ENCODE measurements around the gene WNT8B.

Gene WNT8B

GRCh38 chr10:100438674-100439315 is 24.0 kb upstream of the WNT8B start:
- TF ChIP-seq CTCF (IDR thresholded peaks at IDR 0.05; ENCODE audit: low read depth, low read length, missing control alignments), result no peak
- in situ Hi-C loops (cut with HindIII; ENCODE audit: low sequenced_read_pairs), result no loop called here
- no peak for DNase-seq (ENCODE audit: low read depth)
- H3K4me3 ChIP-seq (ENCODE audit: low read depth, low read length), result no peak overlapping the region

GRCh38 chr10:100442548-100442947 is 20.3 kb upstream of the WNT8B start:
- no peak for DNase-seq (ENCODE audit: low read depth)
- no peak overlapping the region for H3K4me3 ChIP-seq (ENCODE audit: low read depth, low read length)
- in situ Hi-C loops (cut with HindIII; ENCODE audit: low sequenced_read_pairs), result no loop called here
- no peak for TF ChIP-seq CTCF (IDR thresholded peaks at IDR 0.05; ENCODE audit: low read depth, low read length, missing control alignments)

GRCh38 chr10:100446130-100446761 is 16.6 kb upstream of the WNT8B start:
- DNase-seq (ENCODE audit: low read depth), result no peak
- H3K4me3 ChIP-seq (ENCODE audit: low read depth, low read length), result no peak overlapping the region
- TF ChIP-seq CTCF (IDR thresholded peaks at IDR 0.05; ENCODE audit: low read depth, low read length, missing control alignments), result no peak
- in situ Hi-C loops (cut with HindIII; ENCODE audit: low sequenced_read_pairs), result no loop called here

GRCh38 chr10:100447663-100448062 is 15.1 kb upstream of the WNT8B start:
- DNase-seq (ENCODE audit: low read depth), result no peak
- TF ChIP-seq CTCF (IDR thresholded peaks at IDR 0.05; ENCODE audit: low read depth, low read length, missing control alignments), result no peak
- no peak overlapping the region for H3K4me3 ChIP-seq (ENCODE audit: low read depth, low read length)
- in situ Hi-C loops (cut with HindIII; ENCODE audit: low sequenced_read_pairs), result no loop called here

GRCh38 chr10:100448951-100449350 is 13.9 kb upstream of the WNT8B start:
- no peak overlapping the region for H3K4me3 ChIP-seq (ENCODE audit: low read depth, low read length)
- no peak for DNase-seq (ENCODE audit: low read depth)
- no peak for TF ChIP-seq CTCF (IDR thresholded peaks at IDR 0.05; ENCODE audit: low read depth, low read length, missing control alignments)
- in situ Hi-C loops (cut with HindIII; ENCODE audit: low sequenced_read_pairs), result no loop called here

- no peak overlapping the region for H3K4me3 ChIP-seq (ENCODE audit: low read depth, low read length)
- no peak for TF ChIP-seq CTCF (IDR thresholded peaks at IDR 0.05; ENCODE audit: low read depth, low read length, missing control alignments)
- in situ Hi-C loops (cut with HindIII; ENCODE audit: low sequenced_read_pairs), result no loop called here
- no peak for DNase-seq (ENCODE audit: low read depth)
Measured at GRCh38 chr10:100468322-100468721, 5.5 kb downstream of the WNT8B start.

All from astrocyte of the cerebellum (primary cell).